ENCODE measurements around the gene ABCC1.
"Not testable (repeated sequence)": the region's sequence is repeated elsewhere in the genome, so short reads cannot be mapped to it uniquely, and the experiment has no call there.

The ABCC1 gene

GRCh38 chr16:16141784-16142396, 192.5 kb downstream of the ABCC1 start:
- no peak for DNase-seq (ENCODE audit: low spot score)

- peak; percentile 8 for DNase-seq (ENCODE audit: low spot score)
Measured at GRCh38 chr16:16143038-16143763, 193.8 kb downstream of the ABCC1 start.

- no peak for DNase-seq (ENCODE audit: low spot score)
Measured at GRCh38 chr16:16143931-16144330, 194.5 kb downstream of the ABCC1 start.

DNA sequence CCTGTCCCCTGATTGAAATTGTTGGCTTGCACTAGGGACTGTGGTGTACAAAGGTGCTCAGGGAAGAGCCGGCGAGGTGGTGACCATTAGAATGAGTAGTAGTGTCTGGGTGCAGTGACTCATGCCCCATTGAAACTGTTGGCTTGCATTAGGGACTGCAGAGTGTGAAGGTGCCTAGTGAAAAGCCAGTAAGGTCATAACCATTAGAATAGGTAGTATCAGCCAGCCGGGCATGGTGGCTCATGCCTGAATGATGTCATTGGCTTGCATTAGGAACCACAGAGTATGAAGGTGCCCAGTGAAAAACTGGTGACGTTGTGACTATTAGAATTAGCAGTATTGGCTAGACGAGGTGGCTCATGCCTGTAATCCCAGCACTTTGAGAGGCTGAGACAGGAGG, 195.0 kb downstream of the ABCC1 start:
- DNase-seq (ENCODE audit: low spot score) = no peak

- no peak for DNase-seq (ENCODE audit: low spot score)
Measured at GRCh38 chr16:16145286-16145685, 195.9 kb downstream of the ABCC1 start.

GRCh38 chr16:16146380-16147315, 197.2 kb downstream of the ABCC1 start:
- DNase-seq (ENCODE audit: low spot score) = no peak

GRCh38 chr16:16147316-16147999, 198.0 kb downstream of the ABCC1 start:
- no peak for DNase-seq (ENCODE audit: low spot score)

- not testable (repeated sequence) for DNase-seq (ENCODE audit: low spot score)
Measured at GRCh38 chr16:16148000-16148599, 198.7 kb downstream of the ABCC1 start.

DNA sequence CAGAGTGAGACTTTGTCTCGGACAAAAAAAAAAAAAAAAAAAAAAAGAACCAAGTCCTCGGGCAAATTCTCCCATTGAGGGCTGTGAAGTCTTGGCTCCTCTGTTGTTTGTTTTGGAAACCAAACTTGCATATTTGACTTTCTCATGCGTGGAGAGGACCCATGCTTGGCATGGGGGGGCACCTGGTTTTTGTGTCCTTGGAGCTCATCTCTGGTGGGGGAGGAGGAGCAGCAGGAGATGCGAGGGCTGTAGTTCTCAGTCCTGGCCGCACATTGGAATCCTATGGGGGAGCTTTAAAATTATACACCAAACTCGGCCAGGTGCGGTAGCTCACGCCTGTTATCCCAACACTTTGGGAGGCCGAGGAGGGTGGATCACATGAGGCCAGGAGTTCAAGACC, 199.3 kb downstream of the ABCC1 start:
- no peak for DNase-seq (ENCODE audit: low spot score)

- DNase-seq (ENCODE audit: low spot score) = no peak
Measured at GRCh38 chr16:16149710-16150116, 200.3 kb downstream of the ABCC1 start.

DNA sequence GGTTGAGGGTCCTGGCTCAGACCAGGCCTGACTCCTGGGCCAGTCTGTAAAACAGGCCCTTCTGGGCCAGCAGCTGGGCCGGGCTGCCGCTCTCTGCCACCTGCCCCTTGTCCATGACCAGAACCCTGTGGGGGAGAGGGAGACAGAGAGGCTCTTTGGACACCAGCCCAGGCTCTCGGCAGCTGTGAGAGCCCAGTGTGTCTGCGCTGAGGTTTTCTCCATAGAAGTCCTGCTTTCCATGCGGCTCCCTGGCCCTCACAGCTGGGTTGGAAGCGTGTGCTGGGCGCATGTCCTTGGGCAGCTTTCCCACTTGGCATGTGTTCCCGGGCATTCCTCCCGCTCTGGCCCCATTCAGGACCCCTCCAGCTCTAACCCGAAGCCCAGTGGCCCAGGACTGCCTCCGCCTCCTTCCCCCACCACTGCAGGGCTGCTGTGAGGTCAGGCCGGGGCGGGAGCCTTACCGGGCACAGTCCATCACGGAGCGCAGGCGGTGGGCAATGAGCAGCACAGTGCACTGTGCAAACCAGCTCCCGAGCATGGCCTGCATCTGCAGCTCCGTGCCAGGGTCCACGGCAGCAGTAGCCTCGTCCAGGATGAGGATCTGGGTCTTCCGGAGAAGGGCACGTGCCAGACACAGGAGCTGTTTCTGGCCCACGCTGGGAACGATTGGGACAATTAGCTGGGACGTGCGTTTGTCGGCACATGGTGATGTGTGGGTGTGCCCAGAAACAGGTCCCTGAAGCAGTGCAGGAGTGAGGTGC, 200.9 kb downstream of the ABCC1 start:
- DNase-seq (ENCODE audit: low spot score) = no peak

DNA sequence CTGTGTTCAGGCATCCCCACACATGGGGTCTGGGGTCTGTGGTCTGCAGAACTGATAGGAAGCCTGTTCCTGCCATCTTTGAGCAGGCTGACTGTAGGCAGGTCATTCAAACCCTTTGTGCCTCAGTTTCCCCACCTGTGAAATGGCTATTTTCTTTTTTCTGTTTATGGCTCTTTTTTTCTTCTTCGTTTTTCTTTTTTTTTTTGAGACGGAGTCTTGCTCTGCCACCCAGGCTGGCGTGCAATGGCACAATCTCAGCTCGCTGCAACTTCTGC, 201.4 kb downstream of the ABCC1 start:
- no peak for DNase-seq (ENCODE audit: low spot score)

- no peak for DNase-seq (ENCODE audit: low spot score)
Measured at GRCh38 chr16:16151315-16151714, 201.9 kb downstream of the ABCC1 start.

- not testable (repeated sequence) for DNase-seq (ENCODE audit: low spot score)
Measured at GRCh38 chr16:16153000-16153399, 203.6 kb downstream of the ABCC1 start.

GRCh38 chr16:16154281-16154951, 205.0 kb downstream of the ABCC1 start:
- no peak for DNase-seq (ENCODE audit: low spot score)

GRCh38 chr16:16155234-16155633, 205.8 kb downstream of the ABCC1 start:
- DNase-seq (ENCODE audit: low spot score) = no peak

DNA sequence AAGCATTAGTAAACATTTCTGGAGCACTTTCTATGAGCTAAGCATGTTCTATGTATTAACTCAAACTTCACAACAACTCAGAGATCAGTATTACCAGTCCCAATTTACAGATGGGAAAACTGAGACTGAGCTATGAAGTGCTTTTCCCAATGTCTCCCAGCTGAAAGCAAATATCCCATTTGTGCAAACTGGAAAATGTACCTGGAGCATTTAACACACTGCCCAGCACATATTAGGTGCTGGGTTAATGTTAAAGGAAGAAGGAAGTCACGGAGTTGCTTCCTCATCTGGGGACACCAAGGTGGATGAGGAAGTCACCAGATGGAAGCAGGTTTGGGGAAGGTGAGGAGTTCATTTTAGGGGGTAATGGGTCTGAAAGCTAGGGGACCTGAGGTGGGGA, 207.8 kb downstream of the ABCC1 start:
- no peak for DNase-seq (ENCODE audit: low spot score)

DNA sequence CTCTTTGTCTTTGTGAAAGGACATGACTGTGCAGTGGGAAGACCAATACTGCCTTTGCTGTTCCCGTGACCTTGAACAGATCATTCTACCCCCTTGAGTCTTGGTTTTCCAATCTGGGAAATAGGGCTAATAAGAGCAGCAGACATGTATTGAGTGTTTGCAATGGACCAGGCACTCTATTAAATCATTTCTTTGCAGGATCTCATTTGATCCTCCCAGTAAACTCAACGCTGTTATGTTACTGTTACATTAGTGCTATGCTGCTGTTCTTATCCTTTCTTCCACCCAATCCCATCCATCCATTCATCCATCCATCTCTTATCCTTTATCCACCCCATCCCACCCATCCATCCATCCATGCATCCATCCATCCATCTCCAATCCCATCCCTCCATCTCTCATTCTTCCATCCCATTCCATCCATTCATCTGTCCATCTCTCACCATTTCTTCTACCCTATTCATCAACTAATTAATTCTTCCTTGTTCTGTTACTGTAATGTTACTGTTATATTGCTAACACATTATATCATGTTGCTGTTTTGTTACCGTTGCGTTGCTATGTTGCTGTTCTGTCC, 208.8 kb downstream of the ABCC1 start:
- DNase-seq (ENCODE audit: low spot score) = no peak

DNA sequence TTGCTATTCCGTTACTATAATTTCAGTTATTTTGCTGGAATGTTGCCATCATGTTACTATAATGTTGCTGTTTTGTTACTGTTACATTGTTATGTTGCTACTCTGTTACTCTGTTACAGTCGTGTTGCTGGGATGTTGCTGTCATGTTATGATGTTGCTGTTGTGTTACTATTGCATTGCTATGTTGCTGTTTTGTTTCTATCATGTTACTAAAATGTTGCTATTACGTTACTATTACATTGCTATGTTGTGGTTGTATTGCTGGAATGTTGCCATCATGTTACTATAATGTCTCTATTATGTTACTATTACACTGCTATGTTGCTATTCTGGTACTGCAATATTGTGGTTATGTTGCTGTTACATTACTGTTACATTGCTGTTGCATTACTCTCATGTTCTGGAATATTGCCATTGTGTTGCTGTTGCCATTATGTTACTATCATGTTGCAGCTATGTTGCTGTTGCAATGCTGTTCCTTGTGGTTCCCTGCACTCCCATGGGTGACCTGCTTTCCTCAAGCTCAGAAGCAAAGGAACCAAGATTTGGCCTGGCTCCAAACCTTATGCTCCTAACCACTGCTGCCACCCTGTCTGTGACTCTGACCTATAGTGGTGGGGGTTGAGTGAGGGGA, 209.4 kb downstream of the ABCC1 start:
- DNase-seq (ENCODE audit: low spot score) = no peak

DNA sequence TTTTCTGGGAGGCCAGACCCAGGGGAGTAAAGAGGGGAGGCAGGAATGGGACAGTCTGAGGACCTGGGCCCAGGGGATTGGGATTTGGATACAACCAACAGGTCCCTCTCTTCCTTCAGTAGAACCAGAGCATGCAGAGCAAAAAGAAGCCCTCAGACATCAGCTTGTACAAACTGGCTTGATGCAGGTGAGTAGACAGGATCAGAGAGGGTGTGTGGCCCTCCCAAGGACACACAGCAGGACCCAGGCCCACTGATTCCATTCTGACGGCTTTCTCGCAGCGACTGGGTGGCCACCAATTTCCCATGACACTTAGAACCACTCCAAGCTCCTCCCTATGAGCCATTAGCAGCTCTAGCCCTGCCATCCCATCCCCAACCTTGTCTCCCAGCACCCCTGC, 210.2 kb downstream of the ABCC1 start:
- no peak for DNase-seq (ENCODE audit: low spot score)

Measured in CD4-positive, alpha-beta T cell treated with Interleukin-15 for 4 hours (primary cell).